Measurements from ENCODE around the gene DNAJB11. TPM values are rescaled to one million over a fixed set of nuclear protein-coding genes. Genes with fewer than 3 reads are reported as not detected.
A peak's percentile ranks its signal among the peaks of the same experiment; 100 is the strongest.
"Not testable (repeated sequence)": the region's sequence is repeated elsewhere in the genome, so short reads cannot be mapped to it uniquely, and the experiment has no call there.

The DNAJB11 gene
- total RNA-seq, 1 experiment from 2014 or later: 80.1 TPM

DNA sequence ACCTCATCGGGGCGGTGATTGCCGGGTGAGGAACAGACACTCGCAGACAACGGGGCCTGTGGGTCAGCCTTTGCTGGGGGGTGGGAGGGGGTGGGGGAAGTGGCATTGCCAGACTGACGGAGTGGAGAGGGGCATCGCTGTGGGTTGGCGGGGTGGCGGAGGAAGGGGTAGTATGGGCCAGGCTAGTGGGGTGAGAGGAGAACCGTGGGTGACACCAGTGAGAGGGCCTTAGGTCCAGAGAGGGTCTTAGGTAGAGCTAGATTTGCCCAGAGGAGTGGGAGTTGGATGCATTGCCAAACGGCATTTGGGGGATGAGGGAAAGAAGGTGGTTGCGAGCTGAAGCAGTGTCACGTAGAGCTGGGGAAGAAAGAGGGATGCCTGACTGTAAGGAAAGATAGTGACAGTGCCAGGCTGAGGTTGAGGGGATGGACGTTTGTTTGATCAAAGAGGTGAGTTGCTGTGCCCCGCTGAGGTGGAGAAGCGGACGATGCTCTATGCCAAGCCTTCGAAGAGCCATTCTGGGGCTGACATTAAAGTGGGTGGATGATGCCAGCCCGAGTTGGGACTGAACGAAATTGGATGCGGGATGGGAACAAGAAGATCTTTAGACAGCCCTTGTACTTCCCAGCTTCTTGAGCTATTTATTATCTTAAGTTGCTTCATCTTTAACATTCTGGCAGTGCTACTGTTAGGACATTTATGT lies 572 bp downstream of the DNAJB11 start:
- Histone ChIP-seq H3K4me3 (peak overlapping the region; percentile 81), H3K36me3 (peaks cover 23% of the 10 kb centered on the region), H3K9me3 (replicated peaks) (no peaks in the 10 kb centered on the region), H3K27me3 (no peaks in the 10 kb centered on the region), H3K27ac (peak overlapping the region; percentile 59), H3K4me1 (peaks cover 5% of the 10 kb centered on the region; the same call in 1 of the 2 replicates)
- no peak for DNase-seq

DNA sequence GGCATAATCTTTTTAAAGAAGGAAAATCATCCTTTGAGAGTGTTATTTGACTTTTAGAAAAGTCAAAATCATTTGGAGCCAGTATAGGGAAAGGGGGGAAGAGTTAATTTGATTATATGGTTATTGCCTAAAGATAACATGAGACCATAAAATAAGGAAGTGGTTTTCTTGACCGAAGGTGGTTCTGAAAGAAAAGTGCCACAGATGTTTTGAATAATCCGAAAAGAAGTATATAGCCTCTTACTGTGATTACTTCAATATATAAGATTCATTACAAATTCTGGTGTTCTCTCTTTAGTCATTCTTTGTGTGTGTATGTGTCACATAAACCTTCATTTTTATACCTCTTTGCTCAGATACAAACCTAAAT lies 1.1 kb downstream of the DNAJB11 start:
- DNase-seq: no peak
- Histone ChIP-seq H3K27me3 (no peaks in the 10 kb centered on the region), H3K4me1 (peaks cover 5% of the 10 kb centered on the region; the same call in 1 of the 2 replicates), H3K36me3 (peaks cover 25% of the 10 kb centered on the region), H3K9me3 (replicated peaks) (no peaks in the 10 kb centered on the region), H3K27ac (no peak overlapping the region), H3K4me3 (peak overlapping the region; percentile 81)

DNA sequence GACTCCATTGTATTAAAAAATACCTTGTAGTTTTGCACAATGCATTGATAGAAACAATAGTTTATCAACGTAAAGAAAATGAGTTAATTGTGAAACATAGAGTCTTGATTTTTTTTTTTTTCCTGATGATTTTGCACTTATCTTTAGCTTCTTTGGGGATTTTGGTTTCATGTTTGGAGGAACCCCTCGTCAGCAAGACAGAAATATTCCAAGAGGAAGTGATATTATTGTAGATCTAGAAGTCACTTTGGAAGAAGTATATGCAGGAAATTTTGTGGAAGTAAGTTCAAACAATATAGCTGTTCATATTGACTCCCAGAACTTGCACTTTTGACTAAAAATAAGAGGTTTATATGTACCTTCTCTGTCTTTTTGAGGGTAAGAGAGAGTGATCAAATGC lies 7.0 kb downstream of the DNAJB11 start:
- Histone ChIP-seq H3K36me3 (peaks cover 52% of the 10 kb centered on the region), H3K9me3 (replicated peaks) (no peaks in the 10 kb centered on the region), H3K4me1 (no peaks in the 10 kb centered on the region), H3K4me3 (no peak overlapping the region), H3K27ac (no peak overlapping the region), H3K27me3 (no peaks in the 10 kb centered on the region)
- DNase-seq: no peak

DNA sequence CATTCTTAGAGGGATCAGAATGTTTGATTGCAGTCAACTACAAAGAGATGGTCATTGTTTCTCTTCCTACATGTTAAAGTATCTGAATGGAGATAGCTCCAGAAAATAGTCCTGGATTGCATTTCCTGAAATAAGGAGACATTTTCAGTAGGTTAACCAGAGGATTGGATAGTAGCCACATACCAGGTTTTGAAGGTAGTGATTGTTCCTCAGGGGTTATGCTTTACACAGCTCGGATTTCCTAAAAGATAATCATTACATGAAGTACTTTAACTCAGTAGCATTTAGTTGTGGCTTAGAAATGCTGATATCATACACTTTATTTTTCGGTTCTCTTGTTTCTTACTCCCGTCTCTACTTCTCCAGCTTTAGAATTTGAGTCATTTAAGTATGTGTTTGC lies 10.3 kb downstream of the DNAJB11 start:
- DNase-seq: no peak
- H3K4me3 ChIP-seq: no peak overlapping the region
- H3K36me3 ChIP-seq: peaks cover 59% of the 10 kb centered on the region
- H3K4me1 ChIP-seq: no peaks in the 10 kb centered on the region
- H3K9me3 ChIP-seq (replicated peaks): no peaks in the 10 kb centered on the region
- no peak overlapping the region for H3K27ac ChIP-seq
- H3K27me3 ChIP-seq: no peaks in the 10 kb centered on the region

DNA sequence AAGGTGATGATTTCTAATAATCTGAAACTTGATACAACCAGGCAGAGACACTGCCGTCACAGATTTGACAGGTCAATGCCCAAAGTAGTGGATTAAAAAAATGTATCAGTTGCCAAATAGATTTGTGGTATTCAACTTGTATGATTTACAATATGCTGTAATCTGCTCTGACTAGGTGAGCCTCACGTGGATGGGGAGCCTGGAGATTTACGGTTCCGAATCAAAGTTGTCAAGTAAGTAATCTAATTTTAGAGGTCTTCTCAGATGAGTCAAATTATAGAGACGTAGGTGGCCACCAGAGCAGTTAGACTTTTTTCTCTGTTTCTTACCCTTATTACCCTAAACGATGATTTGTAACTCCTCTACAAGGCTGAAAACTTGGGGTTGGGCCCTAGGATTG lies 12.0 kb downstream of the DNAJB11 start:
- peaks cover 57% of the 10 kb centered on the region for H3K36me3 ChIP-seq
- no peak overlapping the region for H3K4me3 ChIP-seq
- H3K27ac ChIP-seq: no peak overlapping the region
- H3K4me1 ChIP-seq: no peaks in the 10 kb centered on the region
- H3K9me3 ChIP-seq (replicated peaks): no peaks in the 10 kb centered on the region
- H3K27me3 ChIP-seq: no peaks in the 10 kb centered on the region
- DNase-seq: no peak

DNA sequence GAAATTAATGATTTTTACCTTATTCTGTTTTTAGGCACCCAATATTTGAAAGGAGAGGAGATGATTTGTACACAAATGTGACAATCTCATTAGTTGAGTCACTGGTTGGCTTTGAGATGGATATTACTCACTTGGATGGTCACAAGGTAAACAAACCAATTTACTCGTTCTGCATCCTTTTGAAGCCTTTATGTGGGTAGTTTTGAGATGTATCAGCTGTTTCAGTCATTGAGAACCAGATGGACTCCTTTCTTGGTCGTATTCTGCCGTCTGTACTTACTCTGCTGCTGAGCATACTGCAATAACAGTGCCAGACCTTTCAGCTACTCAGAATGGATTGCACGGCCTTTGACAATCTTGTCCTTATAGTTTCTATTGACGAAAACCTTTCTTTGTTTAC lies 13.3 kb downstream of the DNAJB11 start:
- DNase-seq: no peak
- Histone ChIP-seq H3K36me3 (peaks cover 45% of the 10 kb centered on the region), H3K4me1 (no peaks in the 10 kb centered on the region), H3K9me3 (replicated peaks) (no peaks in the 10 kb centered on the region), H3K4me3 (no peak overlapping the region), H3K27ac (no peak overlapping the region), H3K27me3 (no peaks in the 10 kb centered on the region)

DNA sequence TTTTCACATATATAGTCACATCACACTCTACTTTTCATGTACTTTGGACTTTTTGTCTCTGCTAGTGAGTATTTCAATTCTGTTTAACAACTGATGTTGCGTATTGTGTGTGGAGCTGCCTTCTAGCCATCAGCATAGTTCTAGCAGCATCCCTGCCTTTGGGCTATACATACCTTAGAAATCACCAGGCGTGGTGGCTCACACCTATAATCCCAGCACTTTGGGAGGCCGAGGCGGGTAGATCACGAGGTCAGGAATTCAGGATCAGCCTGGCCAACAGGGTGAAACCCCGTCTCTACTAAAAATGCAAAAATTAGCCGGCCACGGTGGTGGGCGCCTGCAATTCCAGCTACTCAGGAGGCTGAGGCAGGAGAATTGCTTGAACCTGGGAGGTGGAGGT lies 15.7 kb downstream of the DNAJB11 start:
- H3K36me3 ChIP-seq: peaks cover 36% of the 10 kb centered on the region
- not testable (repeated sequence) for H3K4me1 ChIP-seq; H3K27ac ChIP-seq; H3K4me3 ChIP-seq; H3K9me3 ChIP-seq (replicated peaks); DNase-seq; H3K27me3 ChIP-seq

DNA sequence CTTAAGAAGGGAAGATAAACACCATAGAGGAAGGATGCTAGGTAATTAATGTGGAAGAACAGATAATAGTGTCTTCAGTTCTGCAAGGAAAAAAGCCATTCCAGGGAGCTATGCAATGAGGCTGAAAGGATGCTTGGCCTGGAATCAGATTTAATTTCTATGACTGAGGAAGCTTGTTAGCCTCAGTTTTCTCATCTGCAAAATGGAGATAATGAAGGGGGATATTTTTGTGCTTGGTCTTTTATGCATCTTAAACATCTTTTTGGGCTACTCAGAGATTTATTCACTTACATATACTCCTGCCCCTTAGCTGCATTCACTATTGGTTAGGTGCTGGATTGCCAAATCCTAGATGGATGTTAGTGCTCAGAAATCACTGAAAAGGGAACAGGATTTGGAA lies 16.7 kb downstream of the DNAJB11 start:
- Histone ChIP-seq H3K4me1 (no peaks in the 10 kb centered on the region), H3K27ac (no peak overlapping the region), H3K9me3 (replicated peaks) (no peaks in the 10 kb centered on the region), H3K36me3 (peaks cover 29% of the 10 kb centered on the region), H3K27me3 (no peaks in the 10 kb centered on the region), H3K4me3 (no peak overlapping the region)
- DNase-seq: no peak

DNA sequence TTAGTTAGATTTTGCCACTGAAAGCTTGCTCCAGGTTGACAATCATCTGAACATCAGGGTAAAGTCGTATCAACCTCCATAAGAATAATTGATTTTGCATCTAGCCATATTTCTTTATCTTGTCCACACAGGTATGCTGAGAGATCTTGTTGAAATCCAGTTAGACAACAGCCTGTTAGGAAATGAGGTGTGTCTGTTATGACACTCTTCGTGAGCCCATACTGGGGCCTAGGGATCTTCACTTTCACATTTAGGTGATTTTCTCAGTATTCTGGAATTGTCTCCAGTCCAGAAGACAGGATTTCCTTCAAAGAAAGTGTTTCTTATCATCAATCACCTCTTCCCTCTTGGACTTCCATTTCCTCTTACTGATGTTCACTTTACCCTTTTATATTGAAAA lies 18.1 kb downstream of the DNAJB11 start:
- Histone ChIP-seq H3K9me3 (replicated peaks) (no peaks in the 10 kb centered on the region), H3K27ac (no peak overlapping the region), H3K4me1 (no peaks in the 10 kb centered on the region), H3K4me3 (no peak overlapping the region), H3K36me3 (peaks cover 16% of the 10 kb centered on the region), H3K27me3 (no peaks in the 10 kb centered on the region)
- DNase-seq: no peak

DNA sequence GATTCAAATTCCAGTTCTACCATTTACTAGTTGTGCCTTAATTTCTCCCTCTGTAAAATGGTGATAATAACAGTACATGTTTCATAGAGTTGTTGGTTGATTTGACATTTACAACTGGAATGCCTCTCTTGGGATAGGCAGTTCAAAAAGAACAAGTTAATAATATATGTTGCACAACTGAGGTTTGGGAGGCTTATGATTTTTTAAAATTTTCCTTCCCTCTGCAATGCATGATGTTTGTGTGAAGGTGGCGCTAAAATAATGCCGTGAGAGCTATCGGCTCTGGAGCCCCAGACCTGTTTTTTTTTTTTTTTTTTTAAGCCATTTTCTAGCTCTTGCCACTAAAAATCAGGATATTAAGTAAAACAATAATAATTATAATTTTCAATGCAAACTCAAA lies 18.6 kb downstream of the DNAJB11 start:
- Histone ChIP-seq H3K4me1 (no peaks in the 10 kb centered on the region), H3K4me3 (no peak overlapping the region), H3K9me3 (replicated peaks) (no peaks in the 10 kb centered on the region), H3K27me3 (no peaks in the 10 kb centered on the region), H3K36me3 (peaks cover 13% of the 10 kb centered on the region), H3K27ac (no peak overlapping the region)
- no peak for DNase-seq

DNA sequence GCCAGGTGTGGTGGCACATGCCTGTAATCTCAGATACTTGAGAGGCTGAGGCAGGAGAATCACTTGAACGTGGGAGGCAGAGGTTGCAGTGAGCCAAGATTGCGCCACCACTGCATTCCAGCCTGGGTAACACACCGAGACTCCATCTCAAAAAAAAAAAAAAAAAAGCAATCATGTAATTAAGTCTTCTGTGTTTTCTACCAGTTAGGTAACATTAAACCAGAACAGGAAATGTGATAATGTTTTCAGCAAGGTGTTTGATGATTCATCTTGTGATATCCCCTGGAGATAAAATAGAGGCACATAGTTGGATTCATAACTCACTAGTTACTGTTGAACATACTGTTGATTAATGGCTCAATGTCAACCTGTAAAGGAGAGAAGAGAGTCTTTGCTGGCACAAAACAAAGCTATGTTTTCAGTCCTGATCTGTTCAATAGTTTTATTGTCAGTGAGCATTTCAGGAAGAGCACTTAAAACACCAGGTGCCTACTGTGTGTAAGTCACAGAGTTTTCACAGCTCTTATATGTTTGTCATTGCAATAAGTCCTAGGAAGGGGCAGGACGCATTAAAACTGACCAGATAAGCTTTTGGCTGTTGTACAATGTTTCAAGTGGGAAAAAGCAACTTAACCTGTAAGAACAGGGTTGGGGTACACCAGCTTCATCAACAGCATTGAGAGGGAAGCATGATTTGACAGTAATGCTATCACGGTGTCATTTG lies 19.5 kb downstream of the DNAJB11 start:
- no peaks in the 10 kb centered on the region for H3K9me3 ChIP-seq (replicated peaks)
- H3K27me3 ChIP-seq: no peaks in the 10 kb centered on the region
- H3K27ac ChIP-seq: no peak overlapping the region
- H3K36me3 ChIP-seq: peaks cover 8% of the 10 kb centered on the region
- DNase-seq: no peak
- no peaks in the 10 kb centered on the region for H3K4me1 ChIP-seq
- H3K4me3 ChIP-seq: no peak overlapping the region

DNA sequence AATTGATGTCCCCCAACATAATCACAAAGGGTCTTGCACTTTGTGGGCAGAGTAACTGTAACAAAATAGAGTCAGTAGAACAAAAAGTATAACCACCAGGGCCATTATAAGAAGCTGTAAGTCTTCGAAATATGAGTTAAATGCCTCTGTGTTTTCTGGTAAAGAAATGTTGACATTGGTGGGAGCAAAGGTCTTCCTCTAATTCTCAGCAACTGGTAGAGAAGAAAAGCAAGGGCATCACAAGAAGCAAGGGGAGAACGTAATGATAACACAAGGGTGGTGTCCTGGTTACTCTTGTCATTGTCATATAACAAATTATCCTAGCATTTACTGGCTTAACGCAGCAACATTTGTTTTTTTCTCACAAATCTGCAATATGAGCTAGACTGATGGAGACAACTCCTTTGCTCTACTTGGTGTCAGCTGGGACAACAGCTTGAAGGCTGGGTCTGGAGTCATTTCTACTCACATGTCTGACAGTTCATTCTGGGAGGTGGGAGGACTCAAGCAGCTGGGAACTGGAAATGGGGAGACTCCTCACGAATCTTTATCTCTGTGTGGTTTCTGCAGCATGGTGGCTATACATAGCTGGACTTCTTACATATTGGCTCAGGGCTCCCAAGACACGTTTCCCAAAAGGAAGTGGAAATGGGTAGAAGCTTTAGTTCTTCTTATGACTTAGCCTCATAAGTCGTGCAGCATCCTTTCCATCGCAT lies 20.2 kb downstream of the DNAJB11 start:
- Histone ChIP-seq H3K27ac (no peak overlapping the region), H3K27me3 (no peaks in the 10 kb centered on the region), H3K9me3 (replicated peaks) (no peaks in the 10 kb centered on the region), H3K36me3 (peaks cover 3% of the 10 kb centered on the region; the same call in 1 of the 2 replicates), H3K4me3 (no peak overlapping the region), H3K4me1 (no peaks in the 10 kb centered on the region)
- DNase-seq: no peak

DNA sequence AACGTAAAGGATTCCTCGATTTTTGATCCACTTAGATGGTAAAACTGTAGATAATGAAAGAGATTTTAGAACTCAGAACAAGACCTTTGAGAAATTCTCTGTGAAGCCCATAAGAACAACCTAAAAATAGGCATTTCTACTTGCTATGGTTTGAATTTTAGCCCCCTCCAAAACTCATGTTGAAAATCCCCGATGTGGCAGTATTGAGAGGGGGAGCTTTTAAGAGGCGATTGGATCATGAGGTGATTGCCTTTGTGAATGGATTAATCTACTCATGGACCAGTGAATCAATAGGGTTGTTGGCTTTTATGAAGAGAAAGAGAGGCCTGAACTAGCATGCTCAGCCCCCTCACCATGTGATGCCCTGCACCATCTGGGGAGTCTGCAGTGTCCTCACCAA lies 22.2 kb downstream of the DNAJB11 start:
- Histone ChIP-seq H3K36me3 (no peaks in the 10 kb centered on the region), H3K9me3 (replicated peaks) (no peaks in the 10 kb centered on the region), H3K27me3 (no peaks in the 10 kb centered on the region), H3K27ac (no peak overlapping the region), H3K4me1 (no peaks in the 10 kb centered on the region; the same call in 1 of the 2 replicates), H3K4me3 (no peak overlapping the region)
- no peak for DNase-seq

DNA sequence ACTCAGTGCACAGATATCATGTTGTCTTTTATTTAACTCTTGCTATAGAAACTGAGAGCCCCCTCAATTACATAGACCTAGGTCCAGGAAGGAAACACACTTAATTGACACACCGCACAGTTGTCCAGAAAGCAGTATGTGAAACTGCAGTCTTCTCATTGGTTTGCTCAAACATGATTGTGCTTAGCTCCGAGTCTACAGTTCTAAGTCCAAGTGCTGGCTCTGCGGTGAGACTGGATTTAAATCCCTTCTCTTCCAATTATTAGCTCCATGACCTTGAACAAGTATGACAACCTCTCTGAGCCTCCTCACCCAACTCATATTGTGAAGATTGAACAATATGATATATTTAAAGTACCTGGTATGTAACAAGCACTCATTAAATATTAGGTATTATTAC lies 23.3 kb downstream of the DNAJB11 start:
- no peaks in the 10 kb centered on the region; the same call in 1 of the 2 replicates for H3K4me1 ChIP-seq
- no peaks in the 10 kb centered on the region for H3K27me3 ChIP-seq
- H3K4me3 ChIP-seq: no peak overlapping the region
- H3K9me3 ChIP-seq (replicated peaks): no peaks in the 10 kb centered on the region
- H3K36me3 ChIP-seq: no peaks in the 10 kb centered on the region
- H3K27ac ChIP-seq: no peak overlapping the region
- no peak for DNase-seq

DNA sequence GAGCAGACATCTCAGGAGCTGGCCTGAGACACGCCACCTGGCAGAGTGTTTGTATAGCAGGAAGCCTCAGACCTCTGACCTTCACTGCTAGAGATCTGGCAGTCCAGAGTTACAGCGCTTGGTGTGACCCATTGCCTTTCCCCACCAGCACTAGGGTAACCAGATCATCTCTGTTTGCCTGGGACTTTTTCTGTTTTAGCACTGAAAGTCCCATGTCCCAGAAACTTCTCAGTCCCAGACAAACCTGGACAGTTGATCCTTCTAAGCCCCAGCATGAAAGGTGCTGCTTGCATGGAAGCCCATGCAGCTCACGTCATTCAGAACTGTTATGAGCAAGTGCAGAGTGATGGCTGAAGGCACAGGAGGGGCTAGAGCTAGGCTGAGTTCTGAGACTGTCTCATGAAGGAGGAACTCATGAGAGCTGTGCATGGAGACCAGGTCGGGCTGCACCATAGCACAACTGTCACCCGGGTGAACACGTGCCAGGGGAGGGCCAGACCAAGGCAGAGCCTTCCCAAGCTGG lies 24.1 kb downstream of the DNAJB11 start:
- Histone ChIP-seq H3K27me3 (no peaks in the 10 kb centered on the region), H3K9me3 (replicated peaks) (no peaks in the 10 kb centered on the region), H3K27ac (no peak overlapping the region), H3K4me3 (no peak overlapping the region), H3K4me1 (no peaks in the 10 kb centered on the region; the same call in 1 of the 2 replicates), H3K36me3 (no peaks in the 10 kb centered on the region)
- no peak for DNase-seq

All from SJCRH30 (cell line).